Measurements from ENCODE around the gene DCAF10. TPM values are rescaled to one million over a fixed set of nuclear protein-coding genes. Genes with fewer than 3 reads are reported as not detected.

The DCAF10 gene
- total RNA-seq, 4 donors from 2014 or later = 23.8 to 30.4 (median 26.0) TPM

- DNase-seq (ENCODE audit: low spot score in 2 of 2) = no peak
- TF ChIP-seq CTCF (IDR thresholded peaks at IDR 0.05) (no peak), POLR2A (IDR thresholded peaks at IDR 0.05) (no peak)
- 61 to 97% methylated on average over 3 of the region's 3 CpGs for WGBS, 2 donors
- intact Hi-C loops (cut with DNase I; ENCODE audit: low total_unique reads) = no loop called here
- H3K4me3 ChIP-seq (ENCODE audit: low read depth, poor library complexity, severe bottlenecking) = no peak overlapping the region
Measured at GRCh38 chr9:37862530-37862929, 61.9 kb downstream of the DCAF10 start.

- intact Hi-C loops (cut with DNase I; ENCODE audit: low total_unique reads) = no loop called here
- TF ChIP-seq POLR2A (IDR thresholded peaks at IDR 0.05) (no peak), CTCF (IDR thresholded peaks at IDR 0.05) (no peak)
- 98 to 99% methylated on average over 5 of the region's 5 CpGs for WGBS, 2 donors
- DNase-seq (ENCODE audit: low spot score in 2 of 2) = no peak
- H3K4me3 ChIP-seq (ENCODE audit: low read depth, poor library complexity, severe bottlenecking) = no peak overlapping the region
Measured at GRCh38 chr9:37870081-37870798, 69.6 kb downstream of the DCAF10 start.

DNA sequence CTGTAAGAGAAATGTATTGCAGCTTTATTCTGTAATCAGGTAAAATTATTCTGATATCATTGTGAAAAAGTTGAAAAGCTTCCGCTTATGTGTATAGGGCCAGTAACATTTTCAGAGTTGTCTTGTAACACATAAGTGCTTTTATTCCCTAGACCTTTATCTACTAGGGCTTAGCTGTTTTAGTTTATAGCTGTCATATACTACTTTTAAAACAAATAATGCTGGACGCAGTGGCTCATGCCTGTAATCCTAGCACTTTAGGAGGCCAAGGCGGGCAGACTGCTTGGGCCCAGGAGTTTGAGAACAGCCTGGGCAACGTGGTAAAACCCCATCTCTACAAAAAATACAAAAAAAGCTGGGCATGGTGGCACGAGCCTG is 70.2 kb downstream of the DCAF10 start:
- 79 to 89% methylated on average over 5 of the region's 5 CpGs for WGBS, 2 donors
- intact Hi-C loops (cut with DNase I; ENCODE audit: low total_unique reads) = no loop called here
- TF ChIP-seq CTCF (IDR thresholded peaks at IDR 0.05) = no peak
- TF ChIP-seq POLR2A (IDR thresholded peaks at IDR 0.05) = no peak
- DNase-seq (ENCODE audit: low spot score in 2 of 2) = no peak
- H3K4me3 ChIP-seq (ENCODE audit: low read depth, poor library complexity, severe bottlenecking) = no peak overlapping the region

GRCh38 chr9:37873955-37874354 is 73.4 kb downstream of the DCAF10 start:
- TF ChIP-seq CTCF (IDR thresholded peaks at IDR 0.05) = no peak
- TF ChIP-seq POLR2A (IDR thresholded peaks at IDR 0.05) = no peak
- 96 to 100% methylated on average over 2 of the region's 2 CpGs for WGBS, 2 donors
- intact Hi-C loops (cut with DNase I; ENCODE audit: low total_unique reads) = no loop called here

DNA sequence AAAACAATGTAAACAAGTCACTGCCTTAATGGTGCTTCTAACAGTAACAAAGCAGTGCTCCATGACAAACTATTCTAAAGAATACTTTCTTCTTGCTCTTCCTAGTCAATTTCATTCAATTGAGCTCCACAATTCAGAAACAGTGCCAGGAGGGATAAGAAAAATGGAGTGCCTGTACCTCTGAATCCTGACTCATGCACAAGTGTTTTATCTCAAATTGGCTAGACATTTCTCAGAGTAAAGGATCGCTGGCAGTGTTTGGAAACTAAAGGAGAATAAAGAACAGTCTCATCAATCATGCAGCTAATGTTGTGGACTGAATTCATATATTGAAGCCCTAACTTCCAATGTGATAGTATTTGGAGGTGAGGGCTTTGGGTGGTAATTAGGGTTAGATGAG is 75.8 kb downstream of the DCAF10 start:
- WGBS, 2 donors = 96 to 100% methylated on average over 1 of the region's 1 CpG
- DNase-seq (ENCODE audit: low spot score in 2 of 2) = no peak
- no peak overlapping the region for H3K4me3 ChIP-seq (ENCODE audit: low read depth, poor library complexity, severe bottlenecking)
- no peak for TF ChIP-seq POLR2A (IDR thresholded peaks at IDR 0.05)
- no peak for TF ChIP-seq CTCF (IDR thresholded peaks at IDR 0.05)
- intact Hi-C loops (cut with DNase I; ENCODE audit: low total_unique reads) = no loop called here

More at GRCh38 chr9:37873955-37874354, 73.4 kb downstream of the DCAF10 start:
- no peak overlapping the region for H3K4me3 ChIP-seq (ENCODE audit: low read depth, poor library complexity, severe bottlenecking)
- no peak for DNase-seq (ENCODE audit: low spot score in 2 of 2)

All from lower leg skin (tissue), 4 donors.